ENCODE measurements around the gene METTL4. TPM values are rescaled to one million over a fixed set of nuclear protein-coding genes. Genes with fewer than 3 reads are reported as not detected.

The METTL4 gene
- total and polyA plus RNA-seq, 9 of the 15 experiments (the other 6 are each of a cell fraction or from before 2014, with no cell fraction given), result 7.9 to 32.8 (median 22.1) TPM

DNA sequence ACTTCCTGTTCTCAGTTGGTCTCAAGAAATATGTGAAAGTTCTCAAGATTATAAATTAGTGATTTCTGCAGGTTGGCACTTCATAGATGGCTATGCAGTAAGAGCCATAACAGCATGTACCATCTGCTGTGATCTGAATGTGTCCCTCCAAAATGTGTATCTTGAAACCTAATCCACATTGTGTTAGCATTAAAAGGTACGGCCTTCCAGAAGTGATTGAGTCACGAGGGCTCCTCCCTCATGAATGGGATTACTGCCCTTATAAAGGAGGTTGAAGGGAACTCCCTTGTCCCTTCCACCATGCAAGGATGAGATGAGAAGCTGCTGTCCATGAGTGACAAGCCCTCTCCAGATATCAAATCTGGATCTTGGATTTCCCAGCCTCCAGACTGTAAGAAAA lies 45.0 kb downstream of the METTL4 start:
- DNase-seq (ENCODE audit: extremely low read depth in 1 of 4, low spot score in 3 of 4) (no peak), ATAC-seq (no peak), FAIRE-seq (no peak)
- no peak overlapping the region for H3K4me2 ChIP-seq (ENCODE audit: insufficient read depth, low read length)
- H3K4me1 ChIP-seq (replicated peaks in 1 of 2; ENCODE audit: control insufficient read depth in 2 of 2, insufficient read depth in 2 of 2, low read length in 2 of 2), result peaks cover 0 to 3% of the 10 kb centered on the region in 2 experiments; a peak in 1 of 5 replicates
- intact Hi-C loops (cut with micrococcal nuclease) (no loop called here), in situ Hi-C loops (cut with MboI) (loop anchor here (25.0 kb wide), 1 partner anchor 939 kb away; no protein-coding TSS in a partner anchor)
- H3K79me2 ChIP-seq (ENCODE audit: control insufficient read depth, insufficient read depth, low read length), result no peaks in the 10 kb centered on the region
- POLR2A ChIA-PET, result no interaction called here
- no peak overlapping the region for H3K9ac ChIP-seq (ENCODE audit: insufficient read depth in 1 of 2, low read depth in 2 of 2, low read length in 2 of 2)
- H3K9me3 ChIP-seq (replicated peaks; ENCODE audit: control insufficient read depth, insufficient read depth, low read depth, low read length), result no peaks in the 10 kb centered on the region
- H3K27ac ChIP-seq (ENCODE audit: extremely low read depth, low read depth, low read length), result no peak overlapping the region
- 9% methylated on average over 2 of the region's 2 CpGs for WGBS (ENCODE audit: insufficient coverage, low coverage, missing lambda C conversion rate)
- H4K20me1 ChIP-seq (replicated peaks; ENCODE audit: control insufficient read depth, insufficient read depth, low read length), result no peaks in the 10 kb centered on the region
- BruUV-seq (replicated peaks), result no TSS peak
- H3K9me1 ChIP-seq (ENCODE audit: control insufficient read depth, insufficient read depth, low read length), result no peaks in the 10 kb centered on the region
- no peaks in the 10 kb centered on the region for H3K27me3 ChIP-seq (ENCODE audit: control insufficient read depth in 2 of 2, insufficient read depth in 2 of 2, low read length in 2 of 2)
- TF ChIP-seq NFYB (IDR thresholded peaks at IDR 0.05; ENCODE audit: extremely low read depth, insufficient read length) (no peak), PKNOX1 (IDR thresholded peaks at IDR 0.05) (no peak), POLR2B (IDR thresholded peaks at IDR 0.05; ENCODE audit: low read depth, partially characterized antibody) (no peak), ETV6 (IDR thresholded peaks at IDR 0.05; ENCODE audit: borderline replicate concordance in 1 of 2, low read depth in 2 of 2, low read length in 1 of 2) (no peak), ETV6 (CRISPR knock-in tag; IDR thresholded peaks at IDR 0.05; ENCODE audit: borderline replicate concordance) (no peak)
- CTCF ChIA-PET (ENCODE audit: low intra/inter-chr PET ratio), result no interaction called here
- no peaks in the 10 kb centered on the region for H3K36me3 ChIP-seq (ENCODE audit: control insufficient read depth, insufficient read depth, low read length)
- no peak overlapping the region for H2AFZ ChIP-seq (ENCODE audit: low read depth, low read length)
- H3K4me3 ChIP-seq, result no peak overlapping the region

Data from K562 (cell line).